T-helper 1 cell (primary cell): Measurements from ENCODE around the gene LTB.

Experiments used
- DNase-seq, 5 donors: peaks; one replicate each; pipeline ENCODE4 v3.0.0-alpha.2; 2012 to 2020
- total RNA-seq, 4 donors: gene quantifications; one replicate each; lab custom pipeline; 2026; lab: John Stamatoyannopoulos, UW

LTB gene
- 168 to 368 (median 283) reads per million in 4 donors for total RNA-seq

- DNase-seq = peak; percentile 62 to 82 (median 70)
Measured at GRCh38 chr6:31582230-31582643, at the start of gene LTB. TSS of gene LTB (minus strand) at chr6:31582424. CDS start at chr6:31582417, 7 bp downstream.

- no peak for DNase-seq
Measured at GRCh38 chr6:31631681-31632278, 49.6 kb upstream of the LTB start.

- no peak for DNase-seq
Measured at GRCh38 chr6:31631209-31631608, 49.0 kb upstream of the LTB start.

GRCh38 chr6:31630177-31630934 is 48.1 kb upstream of the LTB start:
- DNase-seq = no peak

GRCh38 chr6:31629014-31629413 is 46.8 kb upstream of the LTB start:
- DNase-seq = no peak

- no peak for DNase-seq
Measured at GRCh38 chr6:31627690-31628287, 45.6 kb upstream of the LTB start.

GRCh38 chr6:31626952-31627351 is 44.7 kb upstream of the LTB start:
- DNase-seq = no peak

- DNase-seq = no peak
Measured at GRCh38 chr6:31624070-31624469, 41.8 kb upstream of the LTB start.

- no peak for DNase-seq
Measured at GRCh38 chr6:31622684-31623091, 40.5 kb upstream of the LTB start.

- no peak for DNase-seq
Measured at GRCh38 chr6:31621991-31622390, 39.8 kb upstream of the LTB start.

GRCh38 chr6:31621320-31621939 is 39.2 kb upstream of the LTB start:
- no peak for DNase-seq

GRCh38 chr6:31620586-31621319 is 38.5 kb upstream of the LTB start, which contains the start of gene PRRC2A:
TSS of gene PRRC2A (plus strand) at chr6:31620715. CDS start at chr6:31622790, 2,075 bp downstream.
- peak in 3 of 5 donors; percentile 91 to 93 (median 91) for DNase-seq

GRCh38 chr6:31619805-31620585 is 37.8 kb upstream of the LTB start:
- DNase-seq = peak; percentile 93 to 100 (median 95)

- DNase-seq = no peak
Measured at GRCh38 chr6:31617010-31617409, 34.8 kb upstream of the LTB start.

GRCh38 chr6:31615748-31616147 is 33.5 kb upstream of the LTB start:
- DNase-seq = peak in 1 of 5 donors; percentile 33

GRCh38 chr6:31614684-31615578 is 32.7 kb upstream of the LTB start, which contains the start of gene AIF1:
TSS of gene AIF1 (plus strand) at chr6:31615234. CDS start at chr6:31615330, 96 bp downstream.
- no peak for DNase-seq

- no peak for DNase-seq
Measured at GRCh38 chr6:31614075-31614619, 31.9 kb upstream of the LTB start.

- DNase-seq = no peak
Measured at GRCh38 chr6:31610968-31611367, 28.7 kb upstream of the LTB start.

GRCh38 chr6:31609519-31610406 is 27.5 kb upstream of the LTB start:
- DNase-seq = no peak
